MCF 10A (cell line): ENCODE measurements around the gene EIF1AD. TPM values are rescaled to one million over a fixed set of nuclear protein-coding genes. Genes with fewer than 3 reads are reported as not detected.
A peak's percentile ranks its signal among the peaks of the same experiment; 100 is the strongest.

Experiments
- BruUV-seq: library from RNA; stranded (reverse); fragments of 400-500 nt; replicated peaks from 2 replicates; lab custom pipeline; 2021; lab: Mats Ljungman, UMichigan
- CTCF ChIA-PET: fragments of 300-600 bp; sonication (Branson Sonifier 250); formaldehyde crosslinking; extraction: SDS; loops from one replicate; lab custom pipeline; 2021; ENCODE audit warnings: antibody characterized with exemption, inconsistent platforms; lab: Yijun Ruan, JAX
- POLR2A ChIA-PET: fragments of 300-600, 350-650 bp; sonication (Branson Sonifier 250); formaldehyde crosslinking; extraction: SDS; loops from one replicate; lab custom pipeline; 2020; ENCODE audit warnings: antibody characterized with exemption, inconsistent platforms; lab: Yijun Ruan, JAX
- DNase-seq: peaks from one replicate; pipeline ENCODE4 v3.0.0-alpha.2; 2018; ENCODE audit not compliant: unreplicated experiment
- H3K27ac Mint-ChIP-seq: one replicate; pipeline ENCODE4 v1.8.0; 2022; ENCODE audit warnings: mild to moderate bottlenecking, low read depth, mixed read lengths; ENCODE audit not compliant: unreplicated experiment
- H3K27me3 Mint-ChIP-seq: one replicate; pipeline ENCODE4 v1.8.0; 2022; ENCODE audit warnings: mixed read lengths; ENCODE audit not compliant: insufficient read depth, unreplicated experiment
- H3K36me3 Mint-ChIP-seq: one replicate; pipeline ENCODE4 v1.8.0; 2022; ENCODE audit warnings: mild to moderate bottlenecking, moderate library complexity, mixed read lengths; ENCODE audit not compliant: insufficient read depth, unreplicated experiment
- H3K4me1 Mint-ChIP-seq: one replicate; pipeline ENCODE4 v1.8.0; 2022; ENCODE audit warnings: mixed read lengths; ENCODE audit not compliant: insufficient read depth, unreplicated experiment
- H3K4me3 Mint-ChIP-seq: one replicate; pipeline ENCODE4 v1.8.0; 2022; ENCODE audit warnings: mild to moderate bottlenecking, moderate library complexity, mixed read lengths; ENCODE audit not compliant: unreplicated experiment
- H3K9me3 Mint-ChIP-seq: one replicate; pipeline ENCODE4 v1.8.0; 2022; ENCODE audit warnings: mixed read lengths; ENCODE audit not compliant: unreplicated experiment
- intact Hi-C: fragments of 100-400 bp; cut with micrococcal nuclease; formaldehyde crosslinking; loops from 2 replicates; pipeline ENCODE4 v1.14.1; 2022
- total RNA-seq: library from RNA; stranded (reverse); gene quantifications from 2 replicates; pipeline ENCODE4 v1.2.3, GENCODE V29; 2022
- TF ChIP-seq, protein P1 (sequence below): fragments of 200-600 bp; IDR thresholded peaks from one replicate; pipeline ENCODE4 v1.8.0; 2022; ENCODE audit warnings: antibody characterized with exemption, mild to moderate bottlenecking; ENCODE audit not compliant: unreplicated experiment

The EIF1AD gene
- total RNA-seq, 1 experiment from 2014 or later: 21.7 TPM

DNA sequence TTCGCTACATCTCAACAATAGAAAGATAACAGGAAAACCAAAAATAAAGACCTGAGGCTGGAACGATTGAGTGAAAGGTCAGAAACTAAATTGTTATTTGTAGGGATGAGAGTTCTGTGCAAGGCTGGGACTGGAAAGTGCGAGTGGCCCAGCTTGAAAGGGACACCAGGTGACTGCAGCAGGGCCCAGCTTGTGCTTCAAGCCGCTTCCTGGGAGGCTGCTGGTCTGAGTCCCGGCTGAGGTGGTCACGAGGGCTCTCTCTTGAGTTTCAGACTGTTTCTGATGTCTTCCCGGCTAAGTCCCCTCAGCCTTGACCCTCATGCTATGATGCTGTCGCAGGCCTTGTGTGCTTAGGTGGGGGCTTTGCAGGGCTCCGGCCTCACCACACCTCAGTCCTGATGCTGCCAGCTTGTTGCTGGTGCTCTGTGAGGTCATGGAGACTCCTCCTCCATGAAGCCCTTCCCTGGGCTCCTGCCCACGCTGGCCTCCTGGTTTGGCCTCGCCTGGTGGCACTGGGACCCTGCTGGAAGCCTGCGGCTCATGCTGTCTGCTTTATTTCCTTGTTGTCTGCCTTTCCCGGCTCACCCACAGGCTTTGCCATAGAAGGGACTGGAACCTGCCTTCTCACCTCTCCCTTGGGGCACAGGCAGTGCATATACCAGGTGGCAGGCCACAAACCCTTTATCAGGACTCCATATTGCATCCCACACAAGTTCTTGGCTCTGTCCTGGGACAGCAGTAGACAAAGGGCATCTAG, 4.4 kb upstream of the EIF1AD start:
- CTCF ChIA-PET: interaction anchor here (1.0 kb wide), 1 partner anchor 16 kb away, joined by 8 read pairs; no protein-coding TSS in a partner anchor
- DNase-seq: no peak
- no peak overlapping the region for H3K27ac Mint-ChIP-seq
- peaks cover 39% of the 10 kb centered on the region for H3K36me3 Mint-ChIP-seq
- POLR2A ChIA-PET: interaction anchor here (0.7 kb wide), 1 partner anchor 474 kb away, joined by 3 read pairs; the partner anchor contains the start of gene DPP3
- H3K4me3 Mint-ChIP-seq: no peak overlapping the region
- H3K9me3 Mint-ChIP-seq: no peaks in the 10 kb centered on the region
- TF ChIP-seq, protein P1, sequence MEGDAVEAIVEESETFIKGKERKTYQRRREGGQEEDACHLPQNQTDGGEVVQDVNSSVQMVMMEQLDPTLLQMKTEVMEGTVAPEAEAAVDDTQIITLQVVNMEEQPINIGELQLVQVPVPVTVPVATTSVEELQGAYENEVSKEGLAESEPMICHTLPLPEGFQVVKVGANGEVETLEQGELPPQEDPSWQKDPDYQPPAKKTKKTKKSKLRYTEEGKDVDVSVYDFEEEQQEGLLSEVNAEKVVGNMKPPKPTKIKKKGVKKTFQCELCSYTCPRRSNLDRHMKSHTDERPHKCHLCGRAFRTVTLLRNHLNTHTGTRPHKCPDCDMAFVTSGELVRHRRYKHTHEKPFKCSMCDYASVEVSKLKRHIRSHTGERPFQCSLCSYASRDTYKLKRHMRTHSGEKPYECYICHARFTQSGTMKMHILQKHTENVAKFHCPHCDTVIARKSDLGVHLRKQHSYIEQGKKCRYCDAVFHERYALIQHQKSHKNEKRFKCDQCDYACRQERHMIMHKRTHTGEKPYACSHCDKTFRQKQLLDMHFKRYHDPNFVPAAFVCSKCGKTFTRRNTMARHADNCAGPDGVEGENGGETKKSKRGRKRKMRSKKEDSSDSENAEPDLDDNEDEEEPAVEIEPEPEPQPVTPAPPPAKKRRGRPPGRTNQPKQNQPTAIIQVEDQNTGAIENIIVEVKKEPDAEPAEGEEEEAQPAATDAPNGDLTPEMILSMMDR: no peak
- BruUV-seq: no TSS peak
- peaks cover 8% of the 10 kb centered on the region for H3K4me1 Mint-ChIP-seq
- H3K27me3 Mint-ChIP-seq: no peaks in the 10 kb centered on the region
- intact Hi-C loops: loop anchor here (10.0 kb wide), 1 partner anchor 48 kb away; the partner anchor contains the start of gene SF3B2

DNA sequence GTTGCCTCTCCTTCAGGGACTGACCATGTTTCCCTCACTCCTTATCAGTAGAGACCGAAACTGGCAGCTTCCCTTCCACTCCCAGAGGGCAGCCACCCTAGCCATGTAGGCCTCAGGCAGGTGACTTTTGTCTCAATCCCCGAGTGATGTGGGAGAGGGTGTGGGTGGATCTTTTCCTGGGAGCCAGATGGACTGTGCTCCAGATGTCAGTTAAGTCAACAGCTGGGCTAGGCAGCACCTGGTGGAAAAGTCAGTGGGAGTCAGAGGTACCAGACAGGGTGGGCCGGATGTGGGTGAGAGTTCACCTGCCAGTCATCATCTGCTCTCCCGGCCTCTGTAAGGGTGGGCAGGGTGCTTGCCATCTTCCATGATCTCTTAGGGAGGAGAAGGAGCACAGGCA, 2.2 kb upstream of the EIF1AD start:
- Mint-ChIP-seq H3K27ac (no peak overlapping the region), H3K36me3 (peaks cover 50% of the 10 kb centered on the region), H3K9me3 (no peaks in the 10 kb centered on the region), H3K27me3 (no peaks in the 10 kb centered on the region), H3K4me3 (peak overlapping the region; percentile 97), H3K4me1 (peaks cover 8% of the 10 kb centered on the region)
- no peak for DNase-seq
- intact Hi-C loops: loop anchor here (10.0 kb wide), 1 partner anchor 51 kb away; the partner anchor contains the start of gene SF3B2
- TF ChIP-seq, protein P1: no peak
- ChIA-PET CTCF (interaction anchor here (0.6 to 0.8 kb wide), 4 partner anchors 11 to 230 kb away, joined by 3 to 5 read pairs (median 4); no protein-coding TSS in a partner anchor), POLR2A (interaction anchor here (1.0 to 2.9 kb wide), 2 partner anchors 8 to 48 kb away, joined by 3 to 42 read pairs; partner anchors contain the start of genes CST6 and SF3B2)
- BruUV-seq: no TSS peak

DNA sequence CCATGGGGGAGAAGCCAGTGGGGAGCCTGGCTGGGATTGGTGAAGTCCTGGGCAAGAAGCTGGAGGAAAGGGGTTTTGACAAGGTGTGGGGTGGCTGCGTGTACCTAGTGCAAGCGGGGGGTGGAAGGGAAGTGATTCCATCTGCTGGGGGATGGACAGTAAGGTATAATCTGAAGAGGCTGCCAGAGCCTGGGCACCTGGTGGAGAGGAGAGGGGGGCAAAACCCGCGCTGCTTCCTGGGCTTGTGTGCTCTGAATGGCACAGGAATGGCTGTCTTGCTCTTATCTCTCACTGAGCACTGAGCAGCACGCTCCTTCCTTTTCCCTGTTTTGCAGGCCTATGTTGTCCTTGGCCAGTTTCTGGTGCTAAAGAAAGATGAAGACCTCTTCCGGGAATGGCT, 1.3 kb upstream of the EIF1AD start:
- intact Hi-C loops: loop anchor here (10.0 kb wide), 1 partner anchor 52 kb away; the partner anchor contains the start of gene SF3B2
- peak overlapping the region; percentile 97 for H3K4me3 Mint-ChIP-seq
- DNase-seq: no peak
- H3K27ac Mint-ChIP-seq: peak overlapping the region; percentile 96
- H3K27me3 Mint-ChIP-seq: no peaks in the 10 kb centered on the region
- H3K4me1 Mint-ChIP-seq: peaks cover 5% of the 10 kb centered on the region
- ChIA-PET POLR2A (interaction anchor here (1.0 to 2.9 kb wide), 9 partner anchors 9 to 144 kb away, joined by 3 to 42 read pairs (median 6); partner anchors contain the start of genes C11orf68, CCDC85B, CFL1 and CST6), CTCF (interaction anchor here (0.6 to 1.5 kb wide), 3 partner anchors 20 to 224 kb away, joined by 3 to 5 read pairs (median 3); no protein-coding TSS in a partner anchor)
- H3K36me3 Mint-ChIP-seq: peaks cover 59% of the 10 kb centered on the region
- no TSS peak for BruUV-seq
- no peaks in the 10 kb centered on the region for H3K9me3 Mint-ChIP-seq
- TF ChIP-seq, protein P1: no peak
